GM21529 (cell line): ENCODE results near the gene KRTAP24-1.

Experiments
- ATAC-seq: cut with Tn5 transposase; IDR thresholded peaks from one replicate; pipeline ENCODE4 v1.9.1; 2021; ENCODE audit not compliant: unreplicated experiment

The KRTAP24-1 gene

GRCh38 chr21:30282850-30283249 lies at the start of gene KRTAP24-1:
KRTAP24-1 (minus strand) TSS chr21:30282950; CDS start chr21:30282932, 18 bp downstream.
- ATAC-seq, result no peak

GRCh38 chr21:30329203-30329875 lies 46.6 kb upstream of the KRTAP24-1 start:
- no peak for ATAC-seq

GRCh38 chr21:30326390-30326789 lies 43.6 kb upstream of the KRTAP24-1 start:
- no peak for ATAC-seq

GRCh38 chr21:30320215-30320614 lies 37.5 kb upstream of the KRTAP24-1 start, which contains the start of gene KRTAP26-1:
KRTAP26-1 (minus strand) TSS chr21:30320315; CDS start chr21:30320035, 280 bp downstream.
- ATAC-seq, result no peak

GRCh38 chr21:30315701-30316100 lies 33.0 kb upstream of the KRTAP24-1 start:
- ATAC-seq, result no peak

GRCh38 chr21:30306884-30307283 lies 24.1 kb upstream of the KRTAP24-1 start:
- no peak for ATAC-seq

GRCh38 chr21:30305136-30305535 lies 22.4 kb upstream of the KRTAP24-1 start:
- no peak for ATAC-seq

GRCh38 chr21:30289215-30289614 lies 6.5 kb upstream of the KRTAP24-1 start, which contains the start of gene KRTAP25-1:
KRTAP25-1 (minus strand) TSS chr21:30289514; CDS start chr21:30289490, 24 bp downstream.
- no peak for ATAC-seq

- no peak for ATAC-seq
Measured at GRCh38 chr21:30271611-30272010, 11.1 kb downstream of the KRTAP24-1 start.

- ATAC-seq, result no peak
Measured at GRCh38 chr21:30271156-30271555, 11.6 kb downstream of the KRTAP24-1 start.

- ATAC-seq, result no peak
Measured at GRCh38 chr21:30269803-30270530, 12.8 kb downstream of the KRTAP24-1 start.

GRCh38 chr21:30268608-30269197 lies 14.0 kb downstream of the KRTAP24-1 start:
- no peak for ATAC-seq

GRCh38 chr21:30257773-30258172 lies 25.0 kb downstream of the KRTAP24-1 start:
- ATAC-seq, result no peak

GRCh38 chr21:30256100-30256499 lies 26.6 kb downstream of the KRTAP24-1 start:
- ATAC-seq, result no peak

GRCh38 chr21:30255679-30256078 lies 27.1 kb downstream of the KRTAP24-1 start:
- no peak for ATAC-seq

GRCh38 chr21:30251781-30252180 lies 31.0 kb downstream of the KRTAP24-1 start:
- ATAC-seq, result no peak

- ATAC-seq, result no peak
Measured at GRCh38 chr21:30249936-30250335, 32.8 kb downstream of the KRTAP24-1 start.

- no peak for ATAC-seq
Measured at GRCh38 chr21:30248844-30249243, 33.9 kb downstream of the KRTAP24-1 start.

- no peak for ATAC-seq
Measured at GRCh38 chr21:30245061-30245460, 37.7 kb downstream of the KRTAP24-1 start.

- ATAC-seq, result no peak
Measured at GRCh38 chr21:30243691-30244090, 39.1 kb downstream of the KRTAP24-1 start.

GRCh38 chr21:30240661-30241060 lies 42.1 kb downstream of the KRTAP24-1 start:
- no peak for ATAC-seq

- no peak for ATAC-seq
Measured at GRCh38 chr21:30238168-30238567, 44.6 kb downstream of the KRTAP24-1 start.
